Suppressor macrophage (primary cell): Measurements from ENCODE around the gene GSTP1.
A peak's percentile ranks its signal among the peaks of the same experiment; 100 is the strongest.
"Not testable (repeated sequence)": the region's sequence is repeated elsewhere in the genome, so short reads cannot be mapped to it uniquely, and the experiment has no call there.

Source experiments
- DNase-seq, 4 experiments: peaks; one replicate each; pipeline ENCODE4 v3.0.0-alpha.2; 2020 to 2022

GSTP1 gene

DNA sequence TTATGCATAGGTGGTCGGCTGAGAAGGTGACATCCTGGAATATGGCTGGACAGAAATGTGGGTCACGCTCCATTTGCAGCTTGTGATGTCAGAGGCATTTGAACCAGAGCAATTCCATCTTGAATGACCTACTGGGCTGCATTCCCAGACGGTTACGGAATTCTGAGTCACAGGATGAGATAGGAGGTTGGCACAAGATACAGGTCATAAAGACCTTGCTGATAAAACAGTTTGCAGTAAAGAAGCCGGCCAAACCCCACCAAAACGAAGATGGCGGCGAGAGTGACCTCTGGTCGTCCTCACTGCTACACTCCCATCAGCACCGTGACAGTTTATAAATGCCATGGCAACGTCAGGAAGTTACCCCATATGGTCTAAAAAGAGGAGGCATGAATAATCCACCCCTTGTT is 19.9 kb upstream of the GSTP1 start:
- not testable (repeated sequence) for DNase-seq

DNA sequence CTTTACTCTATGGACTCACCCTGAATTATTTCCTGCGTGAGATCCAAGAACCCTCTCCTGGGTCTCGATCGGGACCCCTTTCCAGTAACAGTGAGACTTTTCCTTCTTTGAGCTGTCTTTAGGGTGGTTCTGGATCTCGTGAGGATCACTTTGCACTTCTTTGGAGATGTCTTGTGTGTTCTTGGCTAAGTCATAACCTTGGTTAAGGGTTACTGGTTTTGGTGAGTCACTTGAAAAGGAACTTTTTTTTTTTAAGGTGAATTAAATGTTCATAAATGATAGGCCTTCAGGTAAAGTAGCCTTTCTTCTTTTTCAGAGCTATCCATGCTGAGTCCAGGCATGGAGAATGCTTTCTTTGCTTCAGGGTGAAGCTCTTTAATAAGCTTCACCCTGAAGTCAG is 19.4 kb upstream of the GSTP1 start:
- no peak for DNase-seq

DNA sequence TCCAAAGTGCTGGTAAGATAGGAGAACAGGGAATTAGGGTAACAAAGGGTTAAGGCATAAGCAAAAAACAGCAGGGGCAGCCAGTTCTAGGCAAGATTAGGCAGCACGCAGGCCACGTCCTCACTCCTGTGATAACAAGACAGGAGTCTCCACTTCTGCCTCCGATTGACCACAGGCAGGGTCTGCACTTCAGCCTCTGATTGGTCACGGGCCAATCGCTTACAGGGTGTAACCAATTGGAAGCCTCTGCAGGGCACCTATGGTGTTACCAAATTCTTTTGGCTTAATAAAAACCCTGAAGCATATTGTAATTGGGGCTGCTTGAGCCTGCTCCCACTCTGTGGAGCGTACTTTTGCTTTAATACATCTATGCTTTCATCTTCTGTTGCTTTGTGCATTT is 12.2 kb upstream of the GSTP1 start:
- DNase-seq, result no peak

DNA sequence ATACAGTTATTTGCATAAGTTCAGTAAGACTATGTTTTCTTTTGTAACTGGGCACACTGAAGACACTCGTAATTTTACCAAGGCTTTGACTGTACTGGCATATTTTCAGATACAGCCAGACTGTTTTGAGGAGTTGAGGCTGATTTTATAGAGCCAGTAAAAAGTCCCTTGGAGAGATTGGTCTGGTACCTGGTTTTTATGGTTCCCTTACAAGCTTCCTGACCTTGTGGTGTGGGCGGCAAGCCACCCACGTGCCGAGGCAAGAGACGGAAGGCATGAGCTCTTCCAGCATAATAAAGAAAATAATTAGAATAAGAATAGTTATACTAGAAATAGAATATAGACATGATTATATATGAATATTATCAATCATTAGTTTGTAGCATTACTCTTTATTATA is 11.3 kb upstream of the GSTP1 start:
- no peak for DNase-seq

DNA sequence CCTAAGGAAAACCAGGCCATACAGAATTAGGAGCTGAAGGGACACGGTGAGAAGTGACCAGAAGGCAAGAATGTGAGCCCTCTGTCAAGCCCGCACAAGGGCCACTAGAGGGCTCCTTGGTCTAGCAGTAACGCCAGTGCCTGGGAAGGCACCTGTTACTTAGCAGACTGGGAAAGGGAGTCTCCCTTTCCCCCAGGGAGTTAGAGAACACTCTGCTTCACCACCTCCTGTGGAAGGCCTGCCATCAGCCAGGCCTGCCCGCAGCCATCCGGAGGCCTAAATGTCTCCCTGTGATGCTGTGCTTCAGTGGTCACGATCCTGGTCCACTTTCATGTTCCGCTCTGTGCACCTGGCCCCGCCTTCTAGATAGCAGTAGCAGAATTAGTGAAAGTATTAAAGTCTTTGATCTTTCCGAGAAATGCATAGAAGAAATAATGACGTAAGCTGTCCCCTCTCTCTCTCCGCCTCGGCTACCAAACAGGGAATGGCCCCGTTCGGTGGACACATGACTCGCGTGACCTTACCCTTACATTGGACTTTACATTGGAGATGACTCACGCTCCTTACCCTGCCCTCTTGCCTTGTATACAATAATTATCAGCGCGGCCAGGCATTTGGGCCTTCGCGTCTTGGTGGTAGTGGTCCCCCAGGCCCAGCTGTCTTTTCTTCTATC is 10.7 kb upstream of the GSTP1 start:
- peak; percentile 65 to 81 (median 76) for DNase-seq

DNA sequence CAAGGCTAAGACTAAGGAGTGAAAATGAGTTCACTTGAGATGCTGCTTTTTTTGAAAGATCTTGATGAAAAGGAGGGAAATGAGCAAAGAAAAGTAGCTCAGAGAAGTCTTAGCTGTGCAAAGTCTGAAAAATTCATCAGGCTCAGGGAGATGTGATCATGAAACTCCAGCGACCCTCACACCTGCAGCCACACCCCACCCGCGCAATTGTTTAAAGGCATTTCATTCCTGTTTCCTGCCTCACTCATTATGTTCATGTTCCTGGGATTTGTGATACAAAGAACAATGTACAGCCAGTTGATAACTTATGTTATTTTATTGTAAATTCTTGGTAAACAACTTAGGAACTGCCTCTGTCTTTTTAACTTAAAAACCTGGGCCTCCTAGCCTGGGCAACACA is 8.7 kb upstream of the GSTP1 start:
- no peak for DNase-seq

DNA sequence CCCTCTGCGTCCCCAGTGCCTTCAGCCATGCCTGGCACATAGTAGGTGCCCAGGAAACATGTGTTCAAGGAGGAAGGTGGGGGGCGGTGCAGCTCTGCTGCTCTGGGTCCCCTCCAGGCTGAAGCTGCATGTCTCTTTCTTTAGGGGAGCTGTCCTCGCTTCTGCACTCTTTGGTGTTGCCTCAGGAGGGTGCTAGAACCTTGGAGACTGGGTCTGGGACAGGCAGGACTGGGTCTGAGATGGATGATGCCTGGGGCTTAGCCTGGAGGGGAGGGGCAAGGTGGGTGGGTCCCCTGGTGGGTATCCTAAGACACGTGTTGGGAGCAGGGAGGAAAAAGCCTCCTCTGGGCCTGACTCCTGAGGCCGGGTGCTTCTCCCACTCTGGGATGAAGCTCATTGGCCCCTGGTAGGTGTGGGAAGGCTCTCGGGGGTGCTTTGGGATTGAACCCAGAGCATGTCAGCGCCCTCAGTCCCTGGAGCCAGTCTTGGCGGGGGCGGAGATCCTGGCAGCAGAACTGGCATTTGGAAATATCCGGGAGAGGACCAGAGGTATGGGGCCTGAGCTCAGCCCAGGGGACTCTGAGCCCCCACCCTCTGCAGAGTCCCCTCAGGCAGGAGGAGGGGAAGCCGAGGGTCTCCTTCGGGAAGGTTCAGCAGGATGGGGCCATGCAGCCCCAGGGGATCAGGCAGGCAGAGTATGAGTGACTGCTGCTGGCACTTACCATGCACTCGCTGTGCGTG is 6.7 kb upstream of the GSTP1 start:
- peak in 1 of 4 experiments; percentile 24 for DNase-seq

DNA sequence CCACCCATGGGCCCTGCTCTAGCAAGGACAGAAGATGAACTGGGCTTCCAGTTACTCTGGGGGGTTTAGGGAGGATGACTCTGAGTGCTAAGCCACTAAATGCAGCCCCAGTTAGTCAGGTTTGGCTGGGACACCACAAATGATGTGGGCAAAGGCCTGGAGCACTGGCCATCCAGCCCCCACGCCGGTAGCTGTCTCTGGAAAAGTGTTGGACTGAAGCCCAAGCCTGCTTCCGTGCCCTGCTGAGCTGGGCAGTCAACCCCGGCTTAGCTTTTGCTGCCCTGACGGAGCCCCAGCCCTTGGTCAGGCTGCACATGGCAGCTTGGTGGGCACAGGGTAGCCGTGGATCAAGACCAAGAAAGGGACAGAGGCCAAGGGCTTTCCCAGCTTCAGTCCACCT is 5.7 kb upstream of the GSTP1 start:
- no peak for DNase-seq

DNA sequence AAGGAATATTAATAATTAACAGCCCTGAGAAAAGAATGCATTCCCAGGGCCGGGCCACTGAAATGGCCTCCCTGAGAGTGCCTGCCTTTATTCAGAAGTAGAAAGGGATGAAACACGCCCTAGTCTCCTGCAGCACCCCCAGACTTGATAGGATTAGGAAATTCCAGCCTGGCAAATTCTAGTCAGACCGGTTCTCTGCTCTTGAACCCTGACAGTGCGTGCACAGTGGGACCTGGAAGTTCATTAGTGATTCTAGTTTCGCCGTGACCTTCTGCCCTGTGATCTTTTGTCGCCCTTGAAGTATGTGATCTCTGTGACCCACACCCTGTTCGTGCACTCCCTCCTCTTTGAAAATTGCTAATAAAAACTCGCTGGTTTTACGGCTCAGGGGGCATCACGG is 2.1 kb upstream of the GSTP1 start:
- DNase-seq, result no peak

DNA sequence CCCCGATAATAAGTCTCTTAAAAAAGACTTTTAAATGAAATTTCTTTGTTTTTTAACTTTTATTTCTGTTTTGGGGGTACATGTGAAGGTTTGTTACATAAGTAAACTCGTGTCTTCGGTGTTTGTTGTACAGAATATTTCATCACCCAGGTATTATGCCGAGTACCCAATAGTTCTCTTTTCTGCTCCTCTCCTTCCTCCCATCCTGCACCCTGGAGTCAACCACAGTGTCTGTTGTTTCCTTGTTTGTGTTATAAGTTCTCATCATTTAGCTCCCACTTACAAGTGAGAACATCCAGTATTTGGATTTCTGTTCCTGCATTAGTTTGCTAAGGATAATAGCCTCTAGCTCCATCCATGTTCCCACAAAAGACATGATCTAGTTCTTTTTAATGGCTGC is 1.6 kb upstream of the GSTP1 start:
- no peak for DNase-seq

DNA sequence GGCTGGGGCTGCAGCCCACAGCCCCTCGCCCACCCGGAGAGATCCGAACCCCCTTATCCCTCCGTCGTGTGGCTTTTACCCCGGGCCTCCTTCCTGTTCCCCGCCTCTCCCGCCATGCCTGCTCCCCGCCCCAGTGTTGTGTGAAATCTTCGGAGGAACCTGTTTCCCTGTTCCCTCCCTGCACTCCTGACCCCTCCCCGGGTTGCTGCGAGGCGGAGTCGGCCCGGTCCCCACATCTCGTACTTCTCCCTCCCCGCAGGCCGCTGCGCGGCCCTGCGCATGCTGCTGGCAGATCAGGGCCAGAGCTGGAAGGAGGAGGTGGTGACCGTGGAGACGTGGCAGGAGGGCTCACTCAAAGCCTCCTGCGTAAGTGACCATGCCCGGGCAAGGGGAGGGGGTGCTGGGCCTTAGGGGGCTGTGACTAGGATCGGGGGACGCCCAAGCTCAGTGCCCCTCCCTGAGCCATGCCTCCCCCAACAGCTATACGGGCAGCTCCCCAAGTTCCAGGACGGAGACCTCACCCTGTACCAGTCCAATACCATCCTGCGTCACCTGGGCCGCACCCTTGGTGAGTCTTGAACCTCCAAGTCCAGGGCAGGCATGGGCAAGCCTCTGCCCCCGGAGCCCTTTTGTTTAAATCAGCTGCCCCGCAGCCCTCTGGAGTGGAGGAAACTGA is 731 bp downstream of the GSTP1 start:
- peak; percentile 72 to 91 (median 86) for DNase-seq

DNA sequence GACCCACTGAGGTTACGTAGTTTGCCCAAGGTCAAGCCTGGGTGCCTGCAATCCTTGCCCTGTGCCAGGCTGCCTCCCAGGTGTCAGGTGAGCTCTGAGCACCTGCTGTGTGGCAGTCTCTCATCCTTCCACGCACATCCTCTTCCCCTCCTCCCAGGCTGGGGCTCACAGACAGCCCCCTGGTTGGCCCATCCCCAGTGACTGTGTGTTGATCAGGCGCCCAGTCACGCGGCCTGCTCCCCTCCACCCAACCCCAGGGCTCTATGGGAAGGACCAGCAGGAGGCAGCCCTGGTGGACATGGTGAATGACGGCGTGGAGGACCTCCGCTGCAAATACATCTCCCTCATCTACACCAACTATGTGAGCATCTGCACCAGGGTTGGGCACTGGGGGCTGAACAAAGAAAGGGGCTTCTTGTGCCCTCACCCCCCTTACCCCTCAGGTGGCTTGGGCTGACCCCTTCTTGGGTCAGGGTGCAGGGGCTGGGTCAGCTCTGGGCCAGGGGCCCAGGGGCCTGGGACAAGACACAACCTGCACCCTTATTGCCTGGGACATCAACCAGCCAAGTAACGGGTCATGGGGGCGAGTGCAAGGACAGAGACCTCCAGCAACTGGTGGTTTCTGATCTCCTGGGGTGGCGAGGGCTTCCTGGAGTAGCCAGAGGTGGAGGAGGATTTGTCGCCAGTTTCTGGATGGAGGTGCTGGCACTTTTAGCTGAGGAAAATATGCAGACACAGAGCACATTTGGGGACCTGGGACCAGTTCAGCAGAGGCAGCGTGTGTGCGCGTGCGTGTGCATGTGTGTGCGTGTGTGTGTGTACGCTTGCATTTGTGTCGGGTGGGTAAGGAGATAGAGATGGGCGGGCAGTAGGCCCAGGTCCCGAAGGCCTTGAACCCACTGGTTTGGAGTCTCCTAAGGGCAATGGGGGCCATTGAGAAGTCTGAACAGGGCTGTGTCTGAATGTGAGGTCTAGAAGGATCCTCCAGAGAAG is 1.6 kb downstream of the GSTP1 start:
- no peak for DNase-seq

DNA sequence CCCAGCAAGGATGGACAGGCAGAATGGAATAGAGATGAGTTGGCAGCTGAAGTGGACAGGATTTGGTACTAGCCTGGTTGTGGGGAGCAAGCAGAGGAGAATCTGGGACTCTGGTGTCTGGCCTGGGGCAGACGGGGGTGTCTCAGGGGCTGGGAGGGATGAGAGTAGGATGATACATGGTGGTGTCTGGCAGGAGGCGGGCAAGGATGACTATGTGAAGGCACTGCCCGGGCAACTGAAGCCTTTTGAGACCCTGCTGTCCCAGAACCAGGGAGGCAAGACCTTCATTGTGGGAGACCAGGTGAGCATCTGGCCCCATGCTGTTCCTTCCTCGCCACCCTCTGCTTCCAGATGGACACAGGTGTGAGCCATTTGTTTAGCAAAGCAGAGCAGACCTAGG is 2.3 kb downstream of the GSTP1 start:
- no peak for DNase-seq

DNA sequence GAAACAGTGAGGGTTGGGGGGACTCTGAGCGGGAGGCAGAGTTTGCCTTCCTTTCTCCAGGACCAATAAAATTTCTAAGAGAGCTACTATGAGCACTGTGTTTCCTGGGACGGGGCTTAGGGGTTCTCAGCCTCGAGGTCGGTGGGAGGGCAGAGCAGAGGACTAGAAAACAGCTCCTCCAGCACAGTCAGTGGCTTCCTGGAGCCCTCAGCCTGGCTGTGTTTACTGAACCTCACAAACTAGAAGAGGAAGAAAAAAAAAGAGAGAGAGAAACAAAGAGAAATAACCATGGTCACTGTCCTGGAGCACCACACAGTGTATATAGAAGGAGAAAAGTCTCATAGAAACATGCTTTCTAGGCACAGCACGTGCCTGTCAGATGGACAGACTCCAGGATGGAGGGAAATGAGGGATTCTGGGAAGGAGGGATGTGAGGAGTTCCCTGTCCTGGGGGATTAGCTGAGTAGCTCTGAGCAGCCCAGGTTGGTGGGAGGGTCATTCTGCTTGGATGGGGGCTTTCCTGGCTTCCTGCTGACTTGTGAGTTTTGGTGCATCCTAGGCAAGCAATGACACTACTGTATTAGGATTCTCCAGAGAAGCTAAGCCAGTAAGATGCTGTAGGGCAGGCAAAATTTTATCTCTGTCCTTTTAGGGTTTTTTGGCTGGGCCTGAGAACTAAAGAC is 3.1 kb downstream of the GSTP1 start:
- no peak for DNase-seq

DNA sequence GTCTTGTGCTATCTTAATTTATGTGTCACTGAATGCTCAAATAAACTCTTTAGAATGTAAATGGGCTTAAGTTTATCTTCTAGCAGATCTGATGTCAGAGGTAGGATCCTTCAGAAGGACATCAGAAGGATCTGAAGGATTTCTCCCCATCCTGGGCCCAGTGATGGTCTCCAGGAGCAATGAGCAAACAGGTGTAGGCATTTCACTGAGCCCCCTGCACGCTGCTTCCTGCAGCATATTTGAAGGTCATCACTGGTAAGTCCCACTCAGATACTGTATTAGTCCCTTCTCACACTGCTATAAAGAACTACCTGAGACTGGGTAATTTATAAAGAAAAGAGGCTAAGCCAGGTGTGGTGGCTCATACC is 4.5 kb downstream of the GSTP1 start:
- DNase-seq, result no peak

DNA sequence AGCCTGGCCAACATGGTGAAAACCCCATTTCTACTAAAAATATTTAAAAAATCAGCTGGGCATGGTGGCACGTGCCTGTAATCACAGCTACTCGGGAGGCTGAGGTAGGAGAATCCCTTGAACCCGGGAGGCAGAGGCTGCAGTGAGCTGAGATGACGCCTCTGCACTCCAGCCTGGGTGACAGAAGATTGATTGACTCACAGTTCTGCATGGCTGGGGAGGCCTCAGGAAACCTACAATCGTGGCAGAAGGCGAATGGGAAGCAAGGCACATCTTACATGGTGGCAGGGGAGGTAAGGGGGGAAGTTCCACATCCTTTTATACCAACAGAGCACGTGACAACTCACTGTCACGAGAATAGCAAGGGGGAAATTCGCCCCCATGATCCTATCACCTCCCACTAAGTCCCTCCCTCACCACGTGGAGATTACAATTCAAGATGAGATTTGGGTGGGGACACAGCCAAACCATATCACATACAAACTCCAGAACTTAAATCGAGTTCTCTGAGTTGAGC is 5.3 kb downstream of the GSTP1 start:
- DNase-seq, result not testable (repeated sequence)

DNA sequence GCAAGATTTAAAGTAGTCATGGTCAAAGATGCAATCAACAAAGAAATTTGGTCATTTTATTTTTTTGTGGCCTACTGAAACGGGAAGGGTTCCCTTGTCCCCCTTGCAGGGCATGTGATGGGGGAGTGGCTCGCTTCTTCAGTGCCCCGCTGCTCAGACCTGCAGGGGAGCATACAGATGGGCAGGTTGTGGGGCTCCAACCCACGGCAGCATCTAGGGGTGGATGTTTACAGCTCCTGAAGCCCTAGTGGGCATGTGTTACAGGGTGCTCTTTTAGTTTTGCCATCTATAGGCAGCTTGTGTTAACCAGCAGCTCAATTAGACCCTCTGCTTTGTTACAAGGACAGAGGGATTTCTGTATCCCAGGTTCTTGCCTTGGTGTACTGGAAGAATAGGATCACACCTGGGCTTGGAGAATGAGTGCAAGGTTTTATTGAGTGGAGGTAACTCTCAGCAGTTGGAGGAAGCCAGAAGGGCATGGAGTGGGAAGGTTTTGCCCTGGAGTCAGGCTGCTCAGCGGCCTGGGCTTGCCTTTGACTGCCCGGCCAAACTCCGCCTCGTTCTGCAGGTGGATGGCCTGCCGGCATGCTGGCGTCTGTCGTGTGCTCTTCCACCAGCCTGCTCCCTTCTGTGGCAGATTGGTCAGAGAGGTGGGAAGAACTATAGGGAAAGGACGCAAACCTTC is 9.4 kb downstream of the GSTP1 start:
- no peak for DNase-seq

DNA sequence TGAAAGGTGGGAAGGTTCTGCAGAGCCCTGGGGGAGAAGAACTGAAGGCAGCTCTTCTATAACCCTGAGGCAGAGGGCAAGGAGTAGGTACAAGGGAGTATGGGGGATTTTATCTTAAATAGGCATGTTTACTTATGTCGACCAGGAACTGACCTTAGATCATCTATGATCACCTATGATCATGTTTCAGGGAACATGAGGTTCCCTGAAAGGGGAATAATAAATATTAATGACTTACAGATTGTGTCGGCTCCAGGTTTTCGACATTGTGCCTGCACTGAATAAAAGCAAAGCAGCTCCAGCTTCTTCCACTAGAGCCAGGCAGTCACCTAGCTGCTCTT is 9.9 kb downstream of the GSTP1 start:
- no peak for DNase-seq

DNA sequence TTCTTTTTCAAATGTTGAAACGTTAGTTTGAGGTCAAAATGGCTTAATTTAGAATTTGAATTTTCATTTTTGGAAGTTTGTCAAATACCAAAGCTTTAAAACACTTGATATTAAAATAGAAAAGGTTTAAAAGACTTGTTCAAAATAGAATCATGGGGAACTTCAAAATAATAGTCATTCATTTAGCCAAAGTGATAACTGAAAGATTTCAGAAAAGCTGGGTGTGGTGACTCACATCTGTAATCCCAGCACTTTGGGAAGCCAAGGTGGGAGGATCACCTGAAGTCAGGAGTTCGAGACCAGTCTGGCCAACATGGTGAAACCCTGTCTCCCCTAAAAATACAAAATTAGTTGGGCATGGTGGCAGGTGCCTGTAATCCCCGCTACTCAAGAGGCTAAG is 10.9 kb downstream of the GSTP1 start:
- no peak for DNase-seq

DNA sequence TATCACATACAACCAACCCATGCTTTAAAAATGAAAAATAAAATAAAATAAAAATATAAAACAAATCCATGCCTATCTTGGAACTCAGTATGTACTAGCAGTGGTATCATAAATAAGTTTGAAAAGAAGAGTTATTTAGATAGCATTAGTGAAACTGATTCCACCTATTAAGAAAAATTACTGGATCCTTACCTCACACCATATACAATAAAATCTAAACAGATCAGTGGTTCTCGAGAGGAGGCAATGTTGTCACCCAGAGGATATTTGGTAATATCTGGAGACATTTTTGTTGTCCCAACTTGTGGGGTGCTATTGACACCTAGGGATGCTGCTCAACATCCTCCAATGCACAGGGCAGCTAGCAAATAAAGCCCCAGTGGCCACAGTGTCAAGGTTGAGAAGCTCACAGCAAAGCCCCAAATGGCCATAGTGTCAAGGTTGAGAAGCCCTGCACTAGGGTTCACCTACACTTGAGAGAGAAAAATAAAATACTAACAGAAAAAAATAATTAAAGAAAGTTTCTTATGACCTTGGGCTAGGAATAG is 13.2 kb downstream of the GSTP1 start:
- DNase-seq, result no peak

DNA sequence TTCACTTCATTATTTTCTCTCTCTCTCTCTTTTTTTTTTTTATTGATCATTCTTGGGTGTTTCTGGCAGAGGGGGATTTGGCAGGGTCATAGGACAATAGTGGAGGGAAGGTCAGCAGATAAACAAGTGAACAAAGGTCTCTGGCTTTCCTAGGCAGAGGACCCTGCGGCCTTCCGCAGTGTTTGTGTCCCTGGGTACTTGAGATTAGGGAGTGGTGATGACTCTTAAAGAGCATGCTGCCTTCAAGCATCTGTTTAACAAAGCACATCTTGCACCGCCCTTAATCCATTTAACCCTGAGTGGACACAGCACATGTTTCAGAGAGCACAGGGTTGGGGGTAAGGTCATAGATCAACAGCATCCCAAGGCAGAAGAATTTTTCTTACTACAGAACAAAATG is 13.8 kb downstream of the GSTP1 start:
- DNase-seq, result not testable (repeated sequence)
